Neural progenitor cell (in vitro differentiated cells): ENCODE data around the gene CFAP20DC.

ENCODE experiments used
- EZH2 ChIP-seq: fragments of 200-600 bp; sonication (generic); IDR thresholded peaks from 2 replicates; pipeline ENCODE4 v1.6.1; 2017; ENCODE audit warnings: antibody characterized with exemption, mild to moderate bottlenecking, moderate library complexity
- EZH2phosphoT487 ChIP-seq: fragments of 200-600 bp; sonication (generic); IDR thresholded peaks from 2 replicates; pipeline ENCODE4 v1.6.1; 2017; ENCODE audit warnings: antibody characterized with exemption
- TF ChIP-seq, protein P1 (sequence below): fragments of 200-600 bp; sonication (generic); IDR thresholded peaks from 2 replicates; pipeline ENCODE4 v1.5.1; 2017; ENCODE audit warnings: antibody characterized with exemption, mild to moderate bottlenecking

DNA sequence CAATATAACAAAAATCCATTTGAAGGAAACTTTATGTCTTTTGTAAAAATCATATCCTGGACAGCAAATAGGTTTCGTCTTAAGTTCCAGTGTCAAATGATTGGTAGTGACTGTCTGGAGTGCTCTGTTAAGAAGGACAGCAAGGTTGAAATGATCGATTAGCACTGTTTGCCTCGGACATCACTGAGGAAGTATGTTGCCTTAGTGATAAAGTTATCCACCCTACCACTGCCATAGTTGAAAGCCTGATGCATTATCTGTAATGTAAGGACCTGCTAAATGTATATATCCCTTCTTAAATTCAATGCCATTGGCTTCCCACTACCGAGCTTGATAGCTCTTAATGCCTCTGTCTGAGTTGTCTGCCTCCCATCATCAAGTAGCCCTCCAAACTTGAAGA, 70.0 kb downstream of the CFAP20DC start:
- TF ChIP-seq, protein P1, sequence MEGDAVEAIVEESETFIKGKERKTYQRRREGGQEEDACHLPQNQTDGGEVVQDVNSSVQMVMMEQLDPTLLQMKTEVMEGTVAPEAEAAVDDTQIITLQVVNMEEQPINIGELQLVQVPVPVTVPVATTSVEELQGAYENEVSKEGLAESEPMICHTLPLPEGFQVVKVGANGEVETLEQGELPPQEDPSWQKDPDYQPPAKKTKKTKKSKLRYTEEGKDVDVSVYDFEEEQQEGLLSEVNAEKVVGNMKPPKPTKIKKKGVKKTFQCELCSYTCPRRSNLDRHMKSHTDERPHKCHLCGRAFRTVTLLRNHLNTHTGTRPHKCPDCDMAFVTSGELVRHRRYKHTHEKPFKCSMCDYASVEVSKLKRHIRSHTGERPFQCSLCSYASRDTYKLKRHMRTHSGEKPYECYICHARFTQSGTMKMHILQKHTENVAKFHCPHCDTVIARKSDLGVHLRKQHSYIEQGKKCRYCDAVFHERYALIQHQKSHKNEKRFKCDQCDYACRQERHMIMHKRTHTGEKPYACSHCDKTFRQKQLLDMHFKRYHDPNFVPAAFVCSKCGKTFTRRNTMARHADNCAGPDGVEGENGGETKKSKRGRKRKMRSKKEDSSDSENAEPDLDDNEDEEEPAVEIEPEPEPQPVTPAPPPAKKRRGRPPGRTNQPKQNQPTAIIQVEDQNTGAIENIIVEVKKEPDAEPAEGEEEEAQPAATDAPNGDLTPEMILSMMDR: no peak
- TF ChIP-seq EZH2 (no peak), EZH2phosphoT487 (no peak)
